B cell (primary cell): ENCODE results near the gene RASGEF1B.

Source experiments
- CTCF ChIP-seq: fragments of 200-600 bp; IDR thresholded peaks from one replicate; pipeline ENCODE4 v1.8.0; 2022; ENCODE audit warnings: antibody characterized with exemption, mild to moderate bottlenecking
- EZH2 ChIP-seq: IDR thresholded peaks from 2 replicates; pipeline ENCODE4 v1.6.1; 2012; ENCODE audit warnings: borderline replicate concordance, low read depth, mild to moderate bottlenecking, moderate library complexity, low read length; ENCODE audit not compliant: insufficient read depth, poor library complexity, severe bottlenecking

GRCh38 chr4:81505726-81506125 is 34.0 kb upstream of the RASGEF1B start:
- TF ChIP-seq CTCF = no peak
- no peak for TF ChIP-seq EZH2
